Gastrocnemius medialis (tissue), 4 donors: ENCODE results near the gene ANKRD39. TPM values are rescaled to one million over a fixed set of nuclear protein-coding genes. Genes with fewer than 3 reads are reported as not detected.

ENCODE experiments used
- ATAC-seq, 2 donors: fragments of 150-250 bp; one replicate each; pipeline ENCODE4 v1.9.1; 2016
- DNase-seq, 2 donors: peaks; one replicate each; pipeline ENCODE4 v3.0.0-alpha.2; 2019
- H3K27ac ChIP-seq, 4 donors: fragments of 200-600 bp; sonication (generic); 1 replicate in 1 of 4; 2 replicates in 3 of 4; pipeline ENCODE4 v1.5.1; 2016 to 2018; ENCODE audit warnings: mild to moderate bottlenecking in 2 of 4, moderate library complexity in 1 of 4
- H3K27me3 ChIP-seq, 3 donors: fragments of 200-600 bp; sonication (generic) in 2 of 3; 1 replicate in 1 of 3; 2 replicates in 2 of 3; pipeline versions ENCODE4 v1.5.1 to v1.6.0; 2016 to 2019; ENCODE audit warnings: mild to moderate bottlenecking in 1 of 3, moderate library complexity in 1 of 3
- H3K36me3 ChIP-seq, 2 donors: fragments of 200-600 bp; sonication (generic) in 1 of 2; one replicate each; pipeline ENCODE4 v1.5.1; 2017 to 2018
- H3K4me1 ChIP-seq, 2 donors: fragments of 200-600 bp; sonication (generic) in 1 of 2; one replicate each; pipeline ENCODE4 v1.5.1; 2016 to 2017; ENCODE audit warnings: mild to moderate bottlenecking in 2 of 2
- H3K4me3 ChIP-seq, 4 donors: fragments of 200-600 bp; sonication (generic) in 3 of 4; 1 replicate in 1 of 4; 2 replicates in 3 of 4; pipeline ENCODE4 v1.5.1; 2016 to 2019; ENCODE audit warnings: mild to moderate bottlenecking in 2 of 4
- H3K9me3 ChIP-seq, 3 donors: fragments of 200-600 bp; sonication (generic) in 2 of 3; 1 replicate in 1 of 3; 2 replicates in 2 of 3; pipeline ENCODE4 v1.5.1; 2016 to 2019
- CTCF ChIP-seq, 5 experiments: fragments of 450-650 bp in 3 of 5; fragments of 200-600 bp in 2 of 5; sonication (generic) in 2 of 5; IDR thresholded peaks in 4 of 5; conservative IDR thresholded peaks in 1 of 5; 1 replicate in 4 of 5; 2 replicates in 1 of 5; pipeline ENCODE4 v1.5.1; 2016 to 2019; ENCODE audit warnings: antibody characterized with exemption in 5 of 5, mild to moderate bottlenecking in 3 of 5, moderate library complexity in 3 of 5
- POLR2A ChIP-seq, 2 donors: fragments of 450-650 bp; IDR thresholded peaks; one replicate each; pipeline ENCODE4 v1.6.1; 2017; ENCODE audit warnings: antibody characterized with exemption in 2 of 2, mild to moderate bottlenecking in 2 of 2, moderate library complexity in 2 of 2
- in situ Hi-C, 4 donors: fragments of 200-750 bp; cut with MboI; loops; one replicate each; pipeline versions ENCODE4 v1.15.0 to v1.8.0; 2017; ENCODE audit warnings: low sequenced_read_pairs in 4 of 4
- intact Hi-C: fragments of 100-400 bp; cut with DNase I; formaldehyde crosslinking; loops from one replicate; pipeline ENCODE4 v1.15.1; 2023; ENCODE audit warnings: low total_unique reads
- total RNA-seq, 4 donors: library from RNA; depleted of rRNA; stranded (reverse); fragments of >200 nt; gene quantifications; one replicate each; pipeline versions ENCODE4 v1.1.0 to v1.2.3, GENCODE V29; 2016

The ANKRD39 gene
- total RNA-seq, 4 donors from 2014 or later, result 25.8 to 50.6 (median 43.8) TPM

DNA sequence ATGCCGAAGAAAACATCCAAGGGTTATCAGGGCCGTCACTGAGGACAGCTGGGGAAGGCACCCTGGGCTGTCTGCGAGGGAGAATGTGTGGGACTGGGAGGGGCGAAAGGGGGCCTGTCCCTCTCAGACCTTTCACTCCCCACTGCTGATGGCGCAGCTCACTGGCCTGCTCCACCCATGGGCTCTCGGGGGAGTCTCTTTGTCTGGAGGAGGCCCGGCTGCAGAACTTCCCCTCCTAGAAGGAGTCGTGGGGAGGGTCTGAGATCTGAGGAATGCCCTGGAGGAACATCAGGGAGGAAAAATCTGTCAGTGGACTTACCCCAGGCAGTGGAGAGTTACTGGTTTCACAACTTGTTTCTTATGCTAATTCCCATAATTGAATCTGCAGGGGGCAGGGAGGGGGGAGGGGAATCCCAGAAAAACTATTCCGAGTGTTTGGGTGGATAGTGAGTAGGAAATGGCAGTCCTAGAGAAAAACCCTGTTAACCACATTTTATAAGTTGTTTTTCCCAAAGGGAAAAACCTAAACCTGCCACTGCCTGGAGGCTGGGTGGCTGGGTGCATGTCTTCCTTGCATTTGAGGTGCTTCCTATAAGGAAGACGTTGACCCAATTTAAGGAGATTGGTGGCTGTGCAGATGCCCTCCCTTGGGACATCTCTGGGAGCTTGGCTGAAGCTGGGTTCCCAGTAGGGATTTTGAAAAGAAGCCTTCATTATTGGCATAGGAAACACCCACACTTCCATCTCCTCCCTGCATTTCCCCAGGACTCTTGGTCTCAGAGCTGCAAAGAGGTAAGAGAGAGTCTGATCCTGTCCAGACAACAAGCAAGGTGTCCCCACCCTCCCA is 23.8 kb upstream of the ANKRD39 start:
- H3K27ac ChIP-seq, result no peak overlapping the region
- H3K4me1 ChIP-seq, result no peaks in the 10 kb centered on the region
- TF ChIP-seq POLR2A (IDR thresholded peaks at IDR 0.05) (no peak), CTCF (IDR thresholded peaks at IDR 0.05 in 4 of 5, conservative IDR thresholded peaks at IDR 0.05 in 1 of 5) (no peak)
- ATAC-seq (no peak), DNase-seq (no peak)
- H3K27me3 ChIP-seq, result no peaks in the 10 kb centered on the region
- H3K4me3 ChIP-seq, result no peak overlapping the region
- H3K9me3 ChIP-seq, result no peaks in the 10 kb centered on the region
- in situ Hi-C loops (no loop called here), intact Hi-C loops (no loop called here)
- no peaks in the 10 kb centered on the region for H3K36me3 ChIP-seq

GRCh38 chr2:96880891-96881273 is 23.1 kb upstream of the ANKRD39 start:
- Histone ChIP-seq H3K4me1 (no peaks in the 10 kb centered on the region), H3K4me3 (no peak overlapping the region), H3K9me3 (no peaks in the 10 kb centered on the region), H3K36me3 (no peaks in the 10 kb centered on the region), H3K27ac (no peak overlapping the region), H3K27me3 (no peaks in the 10 kb centered on the region)
- DNase-seq (no peak), ATAC-seq (no peak)
- intact Hi-C loops, result no loop called here
- in situ Hi-C loops, result no loop called here
- TF ChIP-seq POLR2A (IDR thresholded peaks at IDR 0.05), result no peak
- no peak for TF ChIP-seq CTCF (IDR thresholded peaks at IDR 0.05 in 4 of 5, conservative IDR thresholded peaks at IDR 0.05 in 1 of 5)

DNA sequence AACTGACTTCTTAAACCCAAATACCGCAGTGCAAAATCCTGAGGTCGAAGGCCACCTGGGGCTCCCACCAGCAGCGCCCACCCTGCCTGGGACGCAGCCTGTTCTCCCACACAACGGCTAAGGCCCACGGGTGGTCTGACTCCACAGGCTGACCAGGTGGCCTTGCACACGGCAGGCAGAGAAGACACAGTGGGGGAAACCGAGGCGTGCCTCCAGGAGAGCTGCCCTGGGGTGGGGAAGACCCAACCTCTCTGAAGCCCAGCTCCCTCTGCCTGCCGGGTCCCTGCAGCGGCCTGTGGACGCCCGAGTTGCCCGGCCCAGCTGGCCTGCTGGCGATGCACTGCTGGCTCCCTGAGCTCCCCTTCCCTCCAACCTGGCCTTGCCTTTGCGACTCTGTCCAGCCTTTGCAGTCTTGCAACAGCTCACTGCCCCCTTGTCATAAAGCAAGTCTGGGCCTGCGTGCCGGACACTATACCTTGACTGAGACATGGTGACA is 21.8 kb upstream of the ANKRD39 start:
- ATAC-seq, result no peak
- Histone ChIP-seq H3K27ac (no peak overlapping the region), H3K27me3 (no peaks in the 10 kb centered on the region), H3K4me1 (peaks cover 3 to 5% of the 10 kb centered on the region in 2 donors), H3K4me3 (no peak overlapping the region), H3K9me3 (no peaks in the 10 kb centered on the region), H3K36me3 (no peaks in the 10 kb centered on the region)
- no peak for DNase-seq
- intact Hi-C loops, result loop anchor here (1.0 kb wide), 1 partner anchor 16 kb away; no protein-coding TSS in a partner anchor
- in situ Hi-C loops, result no loop called here
- TF ChIP-seq CTCF (IDR thresholded peaks at IDR 0.05 in 4 of 5, conservative IDR thresholded peaks at IDR 0.05 in 1 of 5) (no peak), POLR2A (IDR thresholded peaks at IDR 0.05) (no peak)

GRCh38 chr2:96878796-96879544 is 21.2 kb upstream of the ANKRD39 start:
- no peaks in the 10 kb centered on the region for H3K27me3 ChIP-seq

More at GRCh38 chr2:96878796-96879544, 21.2 kb upstream of the ANKRD39 start:
- no peak for ATAC-seq
- Histone ChIP-seq H3K4me3 (no peak overlapping the region), H3K4me1 (peaks cover 9 to 11% of the 10 kb centered on the region in 2 donors), H3K9me3 (no peaks in the 10 kb centered on the region), H3K27ac (no peak overlapping the region), H3K36me3 (no peaks in the 10 kb centered on the region)
- DNase-seq, result no peak
- in situ Hi-C loops (no loop called here), intact Hi-C loops (loop anchor here (1.0 kb wide), 1 partner anchor 16 kb away; no protein-coding TSS in a partner anchor)
- TF ChIP-seq POLR2A (IDR thresholded peaks at IDR 0.05) (no peak), CTCF (IDR thresholded peaks at IDR 0.05 in 4 of 5, conservative IDR thresholded peaks at IDR 0.05 in 1 of 5) (no peak)
